ENCODE data around the gene PRAC2. TPM values are rescaled to one million over a fixed set of nuclear protein-coding genes. Genes with fewer than 3 reads are reported as not detected.

The PRAC2 gene
- total RNA-seq, 1 experiment from 2014 or later, result 44.1 TPM

GRCh38 chr17:48728232-48729231 lies 5.5 kb downstream of the PRAC2 start, which contains the start of gene HOXB13:
TSS of gene HOXB13 (minus strand) at chr17:48728750. CDS start at chr17:48728593, 157 bp downstream.
- ChIA-PET POLR2A (ENCODE audit: unreplicated experiment) (interaction anchor here (0.6 to 1.8 kb wide), 27 partner anchors 7 to 858 kb away, joined by 3 to 26 read pairs (median 5); partner anchors contain the start of gene TTLL6), CTCF (interaction anchor here (0.5 to 2.6 kb wide), 12 partner anchors 9 to 150 kb away, joined by 3 to 34 read pairs (median 4); no protein-coding TSS in a partner anchor)
- BruUV-seq (replicated peaks), result TSS peak; percentile 51
- intact Hi-C loops (cut with micrococcal nuclease), result no loop called here
- H3K36me3 ChIP-seq (ENCODE audit: low read depth, low read length), result no peaks in the 10 kb centered on the region
- H3K27me3 ChIP-seq (ENCODE audit: low read length), result no peaks in the 10 kb centered on the region
- peak within 1 kb of the TSS; percentile 81 for H2AFZ ChIP-seq (ENCODE audit: low read length)
- H3K9me3 ChIP-seq (ENCODE audit: low read length), result no peaks in the 10 kb centered on the region
- H3K9me2 ChIP-seq (replicated peaks; ENCODE audit: low read length), result no peaks in the 10 kb centered on the region
- H3K4me1 ChIP-seq (ENCODE audit: insufficient read depth, low read length), result peaks cover 57% of the 10 kb centered on the region
- peaks cover 8% of the 10 kb centered on the region for H3F3A ChIP-seq (ENCODE audit: low read length, unreplicated experiment)
- no peaks in the 10 kb centered on the region for H4K20me1 ChIP-seq (ENCODE audit: low read length)
- peak; percentile 94 for DNase-seq
- peak within 1 kb of the TSS; percentile 90 for H3K9ac ChIP-seq (ENCODE audit: low read length)
- H3K79me2 ChIP-seq (ENCODE audit: low read length), result peaks cover 75% of the 10 kb centered on the region
- peak within 1 kb of the TSS; percentile 85 for H3K4me2 ChIP-seq (ENCODE audit: low read length)
- peak; percentile 37 for ATAC-seq
- H3K4me3 ChIP-seq (ENCODE audit: low read length), result peak within 1 kb of the TSS; percentile 90
- peak within 1 kb of the TSS; percentile 91 for H3K27ac ChIP-seq (ENCODE audit: low read length)
- TF ChIP-seq EZH2phosphoT487 (IDR thresholded peaks at IDR 0.05; ENCODE audit: borderline replicate concordance, low read length) (no peak), CTCF (conservative IDR thresholded peaks at IDR 0.05; ENCODE audit: low read depth, low read length) (no peak), EZH2 (IDR thresholded peaks at IDR 0.05; ENCODE audit: low read length, unreplicated experiment) (no peak)

GRCh38 chr17:48729335-48730239 lies 6.6 kb downstream of the PRAC2 start:
- H3K9me2 ChIP-seq (replicated peaks; ENCODE audit: low read length), result no peaks in the 10 kb centered on the region
- intact Hi-C loops (cut with micrococcal nuclease), result no loop called here
- H4K20me1 ChIP-seq (ENCODE audit: low read length), result no peaks in the 10 kb centered on the region
- peaks cover 68% of the 10 kb centered on the region for H3K4me1 ChIP-seq (ENCODE audit: insufficient read depth, low read length)
- H3K36me3 ChIP-seq (ENCODE audit: low read depth, low read length), result no peaks in the 10 kb centered on the region
- peaks cover 3% of the 10 kb centered on the region for H3F3A ChIP-seq (ENCODE audit: low read length, unreplicated experiment)
- peak overlapping the region; percentile 90 for H3K4me3 ChIP-seq (ENCODE audit: low read length)
- CTCF ChIA-PET, result interaction anchor here (0.6 to 2.6 kb wide), 4 partner anchors 14 to 77 kb away, joined by 3 to 34 read pairs (median 8); no protein-coding TSS in a partner anchor
- peak overlapping the region; percentile 91 for H3K27ac ChIP-seq (ENCODE audit: low read length)
- H2AFZ ChIP-seq (ENCODE audit: low read length), result peak overlapping the region; percentile 81
- H3K4me2 ChIP-seq (ENCODE audit: low read length), result peak overlapping the region; percentile 85
- POLR2A ChIA-PET (ENCODE audit: unreplicated experiment), result interaction anchor here (0.6 to 1.8 kb wide), 6 partner anchors 10 to 606 kb away, joined by 3 to 26 read pairs (median 8); no protein-coding TSS in a partner anchor
- no peaks in the 10 kb centered on the region for H3K9me3 ChIP-seq (ENCODE audit: low read length)
- H3K9ac ChIP-seq (ENCODE audit: low read length), result peak overlapping the region; percentile 90
- BruUV-seq (replicated peaks), result TSS peak; percentile 8
- DNase-seq (peak; percentile 61), ATAC-seq (peak; percentile 0)
- TF ChIP-seq EZH2 (IDR thresholded peaks at IDR 0.05; ENCODE audit: low read length, unreplicated experiment) (no peak), EZH2phosphoT487 (IDR thresholded peaks at IDR 0.05; ENCODE audit: borderline replicate concordance, low read length) (no peak), CTCF (conservative IDR thresholded peaks at IDR 0.05; ENCODE audit: low read depth, low read length) (no peak)
- peaks cover 75% of the 10 kb centered on the region for H3K79me2 ChIP-seq (ENCODE audit: low read length)
- H3K27me3 ChIP-seq (ENCODE audit: low read length), result no peaks in the 10 kb centered on the region
